ENCODE results near the gene NOTCH3.

The NOTCH3 gene

DNA sequence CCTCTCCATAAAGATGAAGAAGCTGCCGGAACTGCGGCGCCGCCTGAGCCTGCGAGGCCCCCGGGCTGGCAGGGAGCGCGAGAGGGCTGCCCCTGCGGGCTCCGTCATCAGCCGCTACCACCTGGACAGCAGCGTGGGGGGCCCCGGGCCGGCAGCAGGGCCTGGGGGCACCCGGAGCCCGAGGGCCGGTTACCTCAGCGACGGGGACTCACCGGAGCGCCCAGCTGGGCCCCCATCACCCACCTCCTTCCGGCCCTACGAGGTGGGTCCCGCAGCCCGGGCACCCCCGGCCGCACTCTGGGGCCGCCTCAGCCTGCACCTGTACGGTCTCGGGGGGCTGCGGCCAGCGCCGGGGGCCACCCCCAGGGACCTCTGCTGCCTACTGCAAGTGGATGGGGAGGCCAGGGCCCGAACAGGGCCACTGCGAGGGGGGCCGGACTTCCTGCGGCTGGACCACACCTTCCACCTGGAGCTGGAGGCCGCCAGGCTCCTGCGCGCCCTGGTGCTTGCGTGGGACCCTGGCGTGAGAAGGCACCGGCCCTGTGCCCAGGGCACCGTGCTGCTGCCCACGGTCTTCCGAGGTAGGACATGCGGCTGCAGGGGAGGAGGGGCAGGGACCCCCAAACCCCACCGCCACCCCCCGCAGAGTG, 90.9 kb downstream of the NOTCH3 start:
- H3K4me1 ChIP-seq (ENCODE audit: control insufficient read depth, insufficient read depth, low read length, unreplicated experiment), result peaks cover 17% of the 10 kb centered on the region
- H2AFZ ChIP-seq (ENCODE audit: low read length, unreplicated experiment), result no peak overlapping the region
- H3K36me3 ChIP-seq (ENCODE audit: insufficient read depth, low read length), result peaks cover 15% of the 10 kb centered on the region; the same call in 1 of the 2 replicates
- H3K79me2 ChIP-seq (ENCODE audit: control insufficient read depth, insufficient read depth, low read length, unreplicated experiment), result peaks cover 17% of the 10 kb centered on the region
- no peaks in the 10 kb centered on the region for H3K27me3 ChIP-seq (ENCODE audit: insufficient read depth, low read length)
- no peak overlapping the region for H3K4me3 ChIP-seq (ENCODE audit: low read depth, low read length)
- H3K27ac ChIP-seq (ENCODE audit: low read depth, low read length), result no peak overlapping the region
